Dendritic cell treated with granulocyte-macrophage colony-stimulating factor and Interleukin-4, amounts not matched to agents 40 ng/mL and 50 ng/mL, for 4 days (primary cell): ENCODE measurements around the gene FHIP2A.
"Not testable (repeated sequence)": the region's sequence is repeated elsewhere in the genome, so short reads cannot be mapped to it uniquely, and the experiment has no call there.

Experiments
- H3K27ac Mint-ChIP-seq: one replicate; pipeline ENCODE4 v1.8.0; 2022; ENCODE audit warnings: mild to moderate bottlenecking, mixed read lengths
- H3K27me3 Mint-ChIP-seq: one replicate; pipeline ENCODE4 v1.8.0; 2022; ENCODE audit warnings: mild to moderate bottlenecking, mixed read lengths
- H3K36me3 Mint-ChIP-seq: one replicate; pipeline ENCODE4 v1.8.0; 2022; ENCODE audit warnings: low read depth, mixed read lengths
- H3K4me1 Mint-ChIP-seq: one replicate; pipeline ENCODE4 v1.8.0; 2022; ENCODE audit warnings: low read depth, mixed read lengths
- H3K4me3 Mint-ChIP-seq: one replicate; pipeline ENCODE4 v1.8.0; 2022; ENCODE audit warnings: mild to moderate bottlenecking, moderate library complexity, mixed read lengths
- H3K9me3 Mint-ChIP-seq: one replicate; pipeline ENCODE4 v1.8.0; 2022; ENCODE audit warnings: mixed read lengths
- intact Hi-C: fragments of 100-400 bp; cut with micrococcal nuclease; formaldehyde crosslinking; loops from one replicate; pipeline ENCODE4 v1.15.0; 2022

FHIP2A gene

GRCh38 chr10:114856544-114857287, 35.1 kb downstream of the FHIP2A start:
- Mint-ChIP-seq H3K36me3 (peaks cover 89% of the 10 kb centered on the region), H3K27ac (no peak overlapping the region), H3K27me3 (no peaks in the 10 kb centered on the region), H3K4me3 (no peak overlapping the region), H3K9me3 (no peaks in the 10 kb centered on the region), H3K4me1 (no peaks in the 10 kb centered on the region)
- intact Hi-C loops, result no loop called here

- H3K9me3 Mint-ChIP-seq, H3K4me3 Mint-ChIP-seq, intact Hi-C loops, H3K27ac Mint-ChIP-seq, H3K4me1 Mint-ChIP-seq, H3K27me3 Mint-ChIP-seq: not testable (repeated sequence)
- peaks cover 86% of the 10 kb centered on the region for H3K36me3 Mint-ChIP-seq
Measured at GRCh38 chr10:114857288-114857565, 35.6 kb downstream of the FHIP2A start.

- intact Hi-C loops, result no loop called here
- H3K4me1 Mint-ChIP-seq, result no peaks in the 10 kb centered on the region
- no peak overlapping the region for H3K4me3 Mint-ChIP-seq
- peaks cover 85% of the 10 kb centered on the region for H3K36me3 Mint-ChIP-seq
- no peaks in the 10 kb centered on the region for H3K27me3 Mint-ChIP-seq
- H3K9me3 Mint-ChIP-seq, result no peaks in the 10 kb centered on the region
- H3K27ac Mint-ChIP-seq, result no peak overlapping the region
Measured at GRCh38 chr10:114857922-114858629, 36.5 kb downstream of the FHIP2A start.

GRCh38 chr10:114859222-114859621, 37.6 kb downstream of the FHIP2A start:
- intact Hi-C loops, result no loop called here
- Mint-ChIP-seq H3K4me1 (no peaks in the 10 kb centered on the region), H3K9me3 (no peaks in the 10 kb centered on the region), H3K36me3 (peaks cover 84% of the 10 kb centered on the region), H3K27me3 (no peaks in the 10 kb centered on the region), H3K4me3 (no peak overlapping the region), H3K27ac (no peak overlapping the region)

- no peak overlapping the region for H3K27ac Mint-ChIP-seq
- intact Hi-C loops, result no loop called here
- no peaks in the 10 kb centered on the region for H3K4me1 Mint-ChIP-seq
- H3K36me3 Mint-ChIP-seq, result peaks cover 62% of the 10 kb centered on the region
- no peak overlapping the region for H3K4me3 Mint-ChIP-seq
- no peaks in the 10 kb centered on the region for H3K27me3 Mint-ChIP-seq
- no peaks in the 10 kb centered on the region for H3K9me3 Mint-ChIP-seq
Measured at GRCh38 chr10:114862456-114862855, 40.9 kb downstream of the FHIP2A start.

DNA sequence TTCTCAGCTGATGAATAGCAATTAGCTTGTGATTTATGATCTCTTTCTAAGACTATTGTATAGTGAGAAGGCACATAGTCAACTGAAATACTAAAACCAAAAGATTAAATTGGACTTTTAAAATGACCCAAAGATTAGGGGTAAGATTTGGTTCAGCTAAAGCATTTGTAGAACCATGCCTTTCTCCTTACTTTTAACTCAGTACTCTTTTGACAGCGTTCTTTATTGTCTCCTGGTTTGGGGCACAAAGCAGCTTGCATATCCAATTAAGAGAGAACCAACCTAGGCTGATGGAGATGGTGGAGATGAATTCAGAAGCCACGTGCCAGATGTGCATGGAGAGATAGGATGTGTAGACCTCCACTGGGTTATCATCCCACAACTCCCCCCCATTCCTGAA, 45.8 kb downstream of the FHIP2A start:
- no peak overlapping the region for H3K4me3 Mint-ChIP-seq
- H3K4me1 Mint-ChIP-seq, result no peaks in the 10 kb centered on the region
- H3K36me3 Mint-ChIP-seq, result peaks cover 24% of the 10 kb centered on the region
- intact Hi-C loops, result no loop called here
- H3K27me3 Mint-ChIP-seq, result no peaks in the 10 kb centered on the region
- H3K27ac Mint-ChIP-seq, result no peak overlapping the region
- no peaks in the 10 kb centered on the region for H3K9me3 Mint-ChIP-seq

GRCh38 chr10:114868870-114869519, 47.4 kb downstream of the FHIP2A start:
- peaks cover 8% of the 10 kb centered on the region for H3K4me1 Mint-ChIP-seq
- H3K9me3 Mint-ChIP-seq, result no peaks in the 10 kb centered on the region
- H3K27me3 Mint-ChIP-seq, result no peaks in the 10 kb centered on the region
- H3K4me3 Mint-ChIP-seq, result no peak overlapping the region
- peaks cover 13% of the 10 kb centered on the region for H3K36me3 Mint-ChIP-seq
- H3K27ac Mint-ChIP-seq, result no peak overlapping the region
- intact Hi-C loops, result no loop called here

DNA sequence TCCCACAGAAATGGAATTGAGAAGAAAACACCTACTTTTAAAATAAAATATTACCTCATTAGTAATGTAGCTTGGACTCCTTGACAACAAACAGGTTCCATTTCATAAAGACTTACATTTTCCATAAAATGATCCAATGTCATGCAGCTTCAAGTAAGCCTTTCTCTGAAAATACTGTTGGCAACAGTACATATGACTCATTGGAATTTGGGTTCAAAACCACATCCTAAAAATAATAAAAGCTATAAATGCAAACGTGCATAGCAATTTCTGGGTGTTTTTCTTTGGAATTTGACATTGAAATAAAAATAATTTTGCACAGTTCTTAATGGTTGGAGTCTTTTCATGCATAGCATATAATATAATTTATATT, 47.9 kb downstream of the FHIP2A start:
- Mint-ChIP-seq H3K4me3 (no peak overlapping the region), H3K9me3 (no peaks in the 10 kb centered on the region), H3K4me1 (peaks cover 9% of the 10 kb centered on the region), H3K27ac (no peak overlapping the region), H3K27me3 (no peaks in the 10 kb centered on the region), H3K36me3 (peaks cover 8% of the 10 kb centered on the region)
- intact Hi-C loops, result no loop called here

DNA sequence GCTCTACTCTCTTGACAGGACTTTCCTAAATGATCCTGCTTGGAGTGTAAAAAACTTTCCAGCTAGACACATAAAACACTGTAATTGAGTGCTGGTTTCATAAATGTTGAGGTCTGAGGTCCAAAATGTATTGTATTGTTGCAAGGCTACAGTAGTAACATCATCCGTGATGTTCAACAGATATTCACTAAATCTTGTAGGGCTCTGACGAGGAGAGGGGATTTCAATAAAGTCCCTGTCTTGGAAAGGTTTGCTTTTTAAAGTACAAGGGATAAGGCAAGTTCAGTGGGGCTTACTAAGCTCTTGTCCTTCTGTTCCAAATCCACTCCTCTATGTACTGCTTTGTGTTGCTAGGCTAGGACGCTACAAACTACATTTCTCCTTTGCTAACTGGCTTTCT, 48.9 kb downstream of the FHIP2A start:
- H3K36me3 Mint-ChIP-seq, result no peaks in the 10 kb centered on the region
- H3K27me3 Mint-ChIP-seq, result peaks cover under 1% of the 10 kb centered on the region
- no peak overlapping the region for H3K4me3 Mint-ChIP-seq
- intact Hi-C loops, result no loop called here
- H3K9me3 Mint-ChIP-seq, result no peaks in the 10 kb centered on the region
- H3K27ac Mint-ChIP-seq, result no peak overlapping the region
- peaks cover 19% of the 10 kb centered on the region for H3K4me1 Mint-ChIP-seq

- Mint-ChIP-seq H3K4me3 (no peak overlapping the region), H3K27ac (no peak overlapping the region), H3K4me1 (peaks cover 28% of the 10 kb centered on the region), H3K9me3 (no peaks in the 10 kb centered on the region), H3K36me3 (no peaks in the 10 kb centered on the region), H3K27me3 (peaks cover 7% of the 10 kb centered on the region)
- intact Hi-C loops, result no loop called here
Measured at GRCh38 chr10:114871379-114871778, 49.8 kb downstream of the FHIP2A start.
